ENCODE measurements around the gene ATP13A5.

DNA sequence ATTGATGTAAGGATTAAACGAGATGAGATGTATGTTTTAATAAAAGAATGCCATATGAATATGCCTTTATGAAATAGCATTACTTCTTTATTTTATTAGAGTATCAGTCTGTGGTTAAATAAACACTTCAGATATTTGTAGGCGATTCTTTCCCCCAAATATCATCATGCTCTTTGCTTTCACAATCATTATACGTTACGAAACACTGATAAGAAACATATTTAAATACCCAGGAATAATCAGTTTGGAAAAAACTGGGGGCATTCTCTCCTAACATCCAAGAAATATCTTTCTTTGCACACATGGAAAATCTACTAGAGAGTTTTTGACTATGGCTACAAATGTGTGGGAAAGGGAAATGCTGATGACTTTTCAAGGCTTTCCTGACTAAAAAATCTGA, 142.0 kb downstream of the ATP13A5 start:
- TF ChIP-seq, protein P1, sequence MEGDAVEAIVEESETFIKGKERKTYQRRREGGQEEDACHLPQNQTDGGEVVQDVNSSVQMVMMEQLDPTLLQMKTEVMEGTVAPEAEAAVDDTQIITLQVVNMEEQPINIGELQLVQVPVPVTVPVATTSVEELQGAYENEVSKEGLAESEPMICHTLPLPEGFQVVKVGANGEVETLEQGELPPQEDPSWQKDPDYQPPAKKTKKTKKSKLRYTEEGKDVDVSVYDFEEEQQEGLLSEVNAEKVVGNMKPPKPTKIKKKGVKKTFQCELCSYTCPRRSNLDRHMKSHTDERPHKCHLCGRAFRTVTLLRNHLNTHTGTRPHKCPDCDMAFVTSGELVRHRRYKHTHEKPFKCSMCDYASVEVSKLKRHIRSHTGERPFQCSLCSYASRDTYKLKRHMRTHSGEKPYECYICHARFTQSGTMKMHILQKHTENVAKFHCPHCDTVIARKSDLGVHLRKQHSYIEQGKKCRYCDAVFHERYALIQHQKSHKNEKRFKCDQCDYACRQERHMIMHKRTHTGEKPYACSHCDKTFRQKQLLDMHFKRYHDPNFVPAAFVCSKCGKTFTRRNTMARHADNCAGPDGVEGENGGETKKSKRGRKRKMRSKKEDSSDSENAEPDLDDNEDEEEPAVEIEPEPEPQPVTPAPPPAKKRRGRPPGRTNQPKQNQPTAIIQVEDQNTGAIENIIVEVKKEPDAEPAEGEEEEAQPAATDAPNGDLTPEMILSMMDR (IDR thresholded peaks at IDR 0.05): no peak
- TF ChIP-seq POLR2A (IDR thresholded peaks at IDR 0.05): no peak
